OCI-LY3 (cell line): Measurements from ENCODE around the gene P4HTM.

Experiments used
- EZH2phosphoT487 ChIP-seq: fragments of 200-600 bp; shearing (Covaris generic); IDR thresholded peaks from 2 replicates; pipeline ENCODE4 v1.6.1; 2018; ENCODE audit warnings: antibody characterized with exemption, mixed run types, low read depth
- TF ChIP-seq, protein P1 (sequence below): fragments of 200-600, 300-600 bp; sonication (generic); IDR thresholded peaks from 2 replicates; pipeline ENCODE4 v1.5.1; 2014; ENCODE audit warnings: antibody characterized with exemption, low read length, low read depth

DNA sequence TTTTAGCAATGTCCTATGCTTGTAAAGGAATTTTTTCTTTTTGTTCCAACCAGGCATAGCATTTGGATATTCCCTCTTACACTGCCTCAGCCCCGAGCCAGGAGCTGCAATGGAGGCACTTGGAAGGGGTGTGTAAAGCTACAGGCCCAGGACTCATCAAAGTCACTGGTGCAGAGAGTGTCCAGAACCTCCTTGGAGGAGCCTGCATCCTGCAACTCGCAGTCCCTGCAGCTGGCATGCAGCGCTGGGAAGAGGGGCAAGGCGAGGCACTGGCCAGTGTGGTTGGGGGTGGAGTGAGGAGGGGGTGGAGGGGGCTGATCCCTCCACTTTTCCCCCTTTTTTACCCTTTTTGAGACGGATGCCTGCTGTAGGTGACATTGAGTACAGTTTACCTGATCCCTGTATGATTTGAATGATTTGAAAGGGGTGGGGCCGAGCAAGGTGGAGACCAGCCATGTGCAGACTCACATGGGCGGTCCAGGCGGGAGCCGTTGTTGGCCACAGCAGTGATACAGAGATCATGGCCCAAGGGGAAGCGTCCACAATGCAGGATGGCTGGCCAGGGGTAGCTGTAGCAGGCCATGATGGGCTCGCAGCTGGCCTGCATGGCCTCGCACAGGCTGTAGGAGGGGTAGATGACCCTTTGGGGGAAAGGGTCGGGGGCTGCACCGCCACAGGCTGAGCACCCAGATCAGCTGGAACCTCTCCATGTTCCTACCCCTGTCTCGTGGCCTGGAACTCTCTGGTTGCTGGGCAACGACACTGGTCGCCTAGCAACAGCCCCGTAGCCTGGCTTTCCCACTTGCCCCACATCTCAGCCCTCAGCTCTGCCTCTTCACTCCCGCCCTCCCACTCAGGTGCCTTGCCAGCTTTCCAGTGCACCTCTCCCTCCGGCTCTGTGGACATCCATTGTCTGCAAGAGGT is 7.9 kb downstream of the P4HTM start:
- TF ChIP-seq, protein P1, sequence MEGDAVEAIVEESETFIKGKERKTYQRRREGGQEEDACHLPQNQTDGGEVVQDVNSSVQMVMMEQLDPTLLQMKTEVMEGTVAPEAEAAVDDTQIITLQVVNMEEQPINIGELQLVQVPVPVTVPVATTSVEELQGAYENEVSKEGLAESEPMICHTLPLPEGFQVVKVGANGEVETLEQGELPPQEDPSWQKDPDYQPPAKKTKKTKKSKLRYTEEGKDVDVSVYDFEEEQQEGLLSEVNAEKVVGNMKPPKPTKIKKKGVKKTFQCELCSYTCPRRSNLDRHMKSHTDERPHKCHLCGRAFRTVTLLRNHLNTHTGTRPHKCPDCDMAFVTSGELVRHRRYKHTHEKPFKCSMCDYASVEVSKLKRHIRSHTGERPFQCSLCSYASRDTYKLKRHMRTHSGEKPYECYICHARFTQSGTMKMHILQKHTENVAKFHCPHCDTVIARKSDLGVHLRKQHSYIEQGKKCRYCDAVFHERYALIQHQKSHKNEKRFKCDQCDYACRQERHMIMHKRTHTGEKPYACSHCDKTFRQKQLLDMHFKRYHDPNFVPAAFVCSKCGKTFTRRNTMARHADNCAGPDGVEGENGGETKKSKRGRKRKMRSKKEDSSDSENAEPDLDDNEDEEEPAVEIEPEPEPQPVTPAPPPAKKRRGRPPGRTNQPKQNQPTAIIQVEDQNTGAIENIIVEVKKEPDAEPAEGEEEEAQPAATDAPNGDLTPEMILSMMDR: no peak
- no peak for TF ChIP-seq EZH2phosphoT487
